ENCODE data around the gene AP1S3.
"Not testable (repeated sequence)": the region's sequence is repeated elsewhere in the genome, so short reads cannot be mapped to it uniquely, and the experiment has no call there.

Gene AP1S3

DNA sequence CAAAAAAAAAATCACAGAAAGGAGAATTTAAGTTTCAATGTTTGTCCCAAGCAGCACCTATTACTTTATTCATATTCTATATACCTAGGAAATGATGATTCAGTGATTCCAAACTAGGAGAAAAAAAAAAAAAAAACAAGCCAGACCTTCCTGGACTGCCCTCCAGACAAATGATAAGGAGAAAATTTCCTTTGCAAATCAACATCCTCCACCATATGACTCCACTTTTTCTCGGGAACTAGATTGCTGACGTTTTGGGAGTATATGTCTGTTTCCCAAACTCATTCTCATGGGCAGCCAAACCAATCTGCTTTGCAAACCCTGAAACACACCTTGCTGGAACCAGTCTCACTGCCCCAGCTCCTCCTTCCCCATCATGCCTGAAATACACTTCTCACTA is 16.8 kb downstream of the AP1S3 start:
- TF ChIP-seq, protein P1, sequence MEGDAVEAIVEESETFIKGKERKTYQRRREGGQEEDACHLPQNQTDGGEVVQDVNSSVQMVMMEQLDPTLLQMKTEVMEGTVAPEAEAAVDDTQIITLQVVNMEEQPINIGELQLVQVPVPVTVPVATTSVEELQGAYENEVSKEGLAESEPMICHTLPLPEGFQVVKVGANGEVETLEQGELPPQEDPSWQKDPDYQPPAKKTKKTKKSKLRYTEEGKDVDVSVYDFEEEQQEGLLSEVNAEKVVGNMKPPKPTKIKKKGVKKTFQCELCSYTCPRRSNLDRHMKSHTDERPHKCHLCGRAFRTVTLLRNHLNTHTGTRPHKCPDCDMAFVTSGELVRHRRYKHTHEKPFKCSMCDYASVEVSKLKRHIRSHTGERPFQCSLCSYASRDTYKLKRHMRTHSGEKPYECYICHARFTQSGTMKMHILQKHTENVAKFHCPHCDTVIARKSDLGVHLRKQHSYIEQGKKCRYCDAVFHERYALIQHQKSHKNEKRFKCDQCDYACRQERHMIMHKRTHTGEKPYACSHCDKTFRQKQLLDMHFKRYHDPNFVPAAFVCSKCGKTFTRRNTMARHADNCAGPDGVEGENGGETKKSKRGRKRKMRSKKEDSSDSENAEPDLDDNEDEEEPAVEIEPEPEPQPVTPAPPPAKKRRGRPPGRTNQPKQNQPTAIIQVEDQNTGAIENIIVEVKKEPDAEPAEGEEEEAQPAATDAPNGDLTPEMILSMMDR (IDR thresholded peaks at IDR 0.05; ENCODE audit: poor library complexity, severe bottlenecking), result no peak

DNA sequence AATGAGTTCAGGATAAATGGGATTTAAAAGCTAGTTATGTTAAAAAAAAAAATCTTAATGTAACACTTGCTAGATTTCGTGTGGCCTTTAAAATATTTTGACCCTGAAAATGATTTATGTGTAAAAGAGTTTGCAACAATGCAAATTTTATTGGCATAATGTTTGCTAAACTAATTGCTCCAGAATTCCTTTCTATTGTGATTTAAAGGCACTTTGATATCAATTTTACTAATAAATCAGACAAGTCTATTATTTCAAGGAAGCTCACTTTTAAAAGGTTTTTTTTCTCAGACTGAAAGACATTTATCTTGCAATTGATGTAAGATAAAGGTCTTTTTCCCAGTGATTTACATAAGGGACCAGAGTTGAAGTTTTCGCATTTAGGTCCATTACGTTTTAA is 17.5 kb downstream of the AP1S3 start:
- H3K4me3 ChIP-seq (ENCODE audit: severe bottlenecking), result no peak overlapping the region
- H3K27ac ChIP-seq (ENCODE audit: poor library complexity, severe bottlenecking), result peak overlapping the region; percentile 18
- no peak for ATAC-seq (ENCODE audit: low read depth)
- H3K27me3 ChIP-seq (ENCODE audit: insufficient read depth, poor library complexity, severe bottlenecking), result no peaks in the 10 kb centered on the region
- H3K36me3 ChIP-seq (ENCODE audit: low read depth), result no peaks in the 10 kb centered on the region
- no peaks in the 10 kb centered on the region for H3K9me3 ChIP-seq (ENCODE audit: severe bottlenecking)
- DNase-seq (ENCODE audit: low spot score), result no peak
- peaks cover 32% of the 10 kb centered on the region for H3K4me1 ChIP-seq (ENCODE audit: insufficient read depth, poor library complexity, severe bottlenecking)
- TF ChIP-seq, protein P1 (IDR thresholded peaks at IDR 0.05; ENCODE audit: poor library complexity, severe bottlenecking), result no peak

More for the DNA sequence above, 16.8 kb downstream of the AP1S3 start:
- DNase-seq (ENCODE audit: low spot score) (no peak), ATAC-seq (ENCODE audit: low read depth) (no peak)
- Histone ChIP-seq H3K27ac (ENCODE audit: poor library complexity, severe bottlenecking) (peak overlapping the region; percentile 18), H3K4me3 (ENCODE audit: severe bottlenecking) (no peak overlapping the region), H3K9me3 (ENCODE audit: severe bottlenecking) (no peaks in the 10 kb centered on the region), H3K36me3 (ENCODE audit: low read depth) (no peaks in the 10 kb centered on the region), H3K27me3 (ENCODE audit: insufficient read depth, poor library complexity, severe bottlenecking) (no peaks in the 10 kb centered on the region), H3K4me1 (ENCODE audit: insufficient read depth, poor library complexity, severe bottlenecking) (peaks cover 28% of the 10 kb centered on the region)

DNA sequence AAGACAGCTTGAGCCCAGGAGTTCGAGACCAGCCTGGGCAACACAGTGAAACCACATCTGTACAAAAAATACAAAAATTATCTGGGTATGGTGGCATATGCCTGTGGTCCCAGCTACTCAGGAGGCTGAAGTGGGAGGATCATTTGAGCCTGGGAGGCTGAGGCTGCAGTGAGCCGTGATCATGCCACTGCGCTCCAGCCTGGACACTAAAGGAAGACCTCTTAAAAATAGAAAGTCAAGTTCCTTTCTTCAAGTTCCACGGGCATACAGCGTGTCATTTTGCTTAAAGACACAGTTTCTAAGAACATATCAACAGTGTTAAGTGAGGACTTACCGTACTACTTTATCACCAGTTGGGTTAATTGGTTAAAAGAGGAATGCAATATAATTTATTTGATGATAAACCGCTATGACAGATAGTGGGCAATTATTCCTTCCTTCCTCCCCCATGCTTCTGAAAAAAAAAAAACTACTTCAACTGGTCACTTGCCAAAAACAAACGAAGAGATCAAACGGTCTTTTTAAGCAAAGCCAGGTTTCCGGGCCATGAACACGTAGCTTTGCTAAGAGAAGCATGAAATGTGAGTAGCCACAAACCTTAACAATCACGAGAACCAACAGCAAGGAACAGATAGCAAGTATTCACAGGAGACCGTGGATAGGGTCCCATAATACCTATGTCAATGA is 21.4 kb downstream of the AP1S3 start:
- peak; percentile 4; the same call in 2 of the 3 replicates for ATAC-seq (ENCODE audit: low read depth)
- H3K27ac ChIP-seq (ENCODE audit: poor library complexity, severe bottlenecking), result peak overlapping the region; percentile 83
- TF ChIP-seq, protein P1 (IDR thresholded peaks at IDR 0.05; ENCODE audit: poor library complexity, severe bottlenecking), result no peak
- no peak overlapping the region for H3K4me3 ChIP-seq (ENCODE audit: severe bottlenecking)
- H3K9me3 ChIP-seq (ENCODE audit: severe bottlenecking), result no peaks in the 10 kb centered on the region
- no peak for DNase-seq (ENCODE audit: low spot score)
- no peaks in the 10 kb centered on the region for H3K36me3 ChIP-seq (ENCODE audit: low read depth)
- peaks cover 46% of the 10 kb centered on the region for H3K4me1 ChIP-seq (ENCODE audit: insufficient read depth, poor library complexity, severe bottlenecking)
- H3K27me3 ChIP-seq (ENCODE audit: insufficient read depth, poor library complexity, severe bottlenecking), result no peaks in the 10 kb centered on the region

DNA sequence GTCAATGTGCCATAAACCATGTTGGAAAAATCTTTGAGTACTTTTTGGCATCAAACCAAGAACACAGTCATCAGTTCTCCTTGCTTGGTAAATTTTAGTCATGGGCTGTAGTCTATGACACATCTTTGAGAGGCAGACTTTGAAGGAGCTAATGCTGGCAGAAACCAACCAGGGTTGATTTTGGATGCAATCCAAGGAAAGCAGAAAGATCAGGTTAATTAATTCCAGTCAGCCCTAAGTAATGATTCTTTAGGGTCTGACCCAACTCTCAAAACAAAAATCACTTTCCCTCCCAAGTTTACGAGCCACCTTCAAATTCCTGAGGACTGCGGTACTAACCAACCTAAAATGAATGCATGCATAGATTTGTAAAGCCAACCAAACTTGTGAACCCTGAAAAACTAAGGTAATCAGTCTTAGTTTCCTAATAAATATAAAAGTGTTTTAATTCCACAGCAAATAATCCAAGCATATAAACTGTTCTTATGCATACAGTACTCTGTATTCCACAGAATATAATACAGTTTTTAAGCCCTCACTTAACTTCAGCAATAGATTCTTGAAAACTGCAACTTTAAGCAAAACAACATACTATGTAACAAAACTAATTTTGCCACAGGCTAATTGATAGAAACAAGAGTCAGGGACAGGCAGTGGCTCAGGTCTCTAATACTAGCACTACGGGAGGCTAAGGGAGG is 22.0 kb downstream of the AP1S3 start:
- Histone ChIP-seq H3K4me3 (ENCODE audit: severe bottlenecking) (no peak overlapping the region), H3K9me3 (ENCODE audit: severe bottlenecking) (no peaks in the 10 kb centered on the region), H3K4me1 (ENCODE audit: insufficient read depth, poor library complexity, severe bottlenecking) (peaks cover 46% of the 10 kb centered on the region), H3K36me3 (ENCODE audit: low read depth) (no peaks in the 10 kb centered on the region), H3K27me3 (ENCODE audit: insufficient read depth, poor library complexity, severe bottlenecking) (no peaks in the 10 kb centered on the region), H3K27ac (ENCODE audit: poor library complexity, severe bottlenecking) (peak overlapping the region; percentile 83)
- no peak for DNase-seq (ENCODE audit: low spot score)
- peak; percentile 81 for ATAC-seq (ENCODE audit: low read depth)
- TF ChIP-seq, protein P1 (IDR thresholded peaks at IDR 0.05; ENCODE audit: poor library complexity, severe bottlenecking), result no peak

DNA sequence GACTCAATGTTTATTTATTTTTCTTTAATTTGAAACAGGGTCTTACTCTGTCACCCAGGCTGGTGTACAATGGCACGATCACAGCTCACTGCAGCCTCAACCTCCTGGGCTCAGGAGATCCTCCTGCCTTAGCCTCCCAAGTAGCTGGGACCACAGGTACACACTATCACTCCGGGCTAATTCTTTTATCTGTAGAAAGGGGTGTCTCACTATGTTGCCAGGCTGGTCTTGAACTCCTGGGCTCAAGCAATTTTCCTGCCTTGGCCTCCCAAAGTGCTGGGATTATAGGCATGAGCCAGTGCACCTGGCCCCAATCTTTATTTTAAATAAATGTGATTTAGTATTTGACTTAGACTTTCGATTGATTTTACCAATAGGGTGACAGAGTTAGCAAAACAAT is 22.6 kb downstream of the AP1S3 start:
- not testable (repeated sequence) for H3K4me3 ChIP-seq (ENCODE audit: severe bottlenecking); H3K27me3 ChIP-seq (ENCODE audit: insufficient read depth, poor library complexity, severe bottlenecking); H3K9me3 ChIP-seq (ENCODE audit: severe bottlenecking); H3K36me3 ChIP-seq (ENCODE audit: low read depth); DNase-seq (ENCODE audit: low spot score)
- Histone ChIP-seq H3K4me1 (ENCODE audit: insufficient read depth, poor library complexity, severe bottlenecking) (peaks cover 41% of the 10 kb centered on the region), H3K27ac (ENCODE audit: poor library complexity, severe bottlenecking) (peak overlapping the region; percentile 83)
- peak; percentile 2; the same call in 2 of the 3 replicates for ATAC-seq (ENCODE audit: low read depth)
